SKM-1 (cell line): Measurements from ENCODE around the gene AMN.

Experiments used
- DNase-seq: peaks from one replicate; lab custom pipeline; 2025; ENCODE audit not compliant: unreplicated experiment; lab: John Stamatoyannopoulos, UW

AMN gene

GRCh38 chr14:102898776-102899515, 23.5 kb upstream of the AMN start:
- no peak for DNase-seq

- DNase-seq = no peak
These were observed 23.0 kb upstream of the AMN start for GRCh38 chr14:102899516-102899900.

GRCh38 chr14:102900631-102901571, 21.6 kb upstream of the AMN start:
- no peak for DNase-seq

- DNase-seq = peak; percentile 5
These were observed 20.8 kb upstream of the AMN start for GRCh38 chr14:102901633-102902032.

GRCh38 chr14:102902086-102902485, 20.4 kb upstream of the AMN start:
- no peak for DNase-seq

- DNase-seq = no peak
These were observed 19.8 kb upstream of the AMN start for GRCh38 chr14:102902523-102903247.

- DNase-seq = no peak
These were observed 19.1 kb upstream of the AMN start for GRCh38 chr14:102903248-102903888.

- no peak for DNase-seq
These were observed 18.5 kb upstream of the AMN start for GRCh38 chr14:102903889-102904512.

GRCh38 chr14:102905116-102906108, 17.1 kb upstream of the AMN start:
- DNase-seq = no peak

GRCh38 chr14:102906616-102907302, 15.7 kb upstream of the AMN start:
- no peak for DNase-seq

- DNase-seq = no peak
These were observed 15.1 kb upstream of the AMN start for GRCh38 chr14:102907303-102907844.

- no peak for DNase-seq
These were observed 14.3 kb upstream of the AMN start for GRCh38 chr14:102907980-102908730.

- DNase-seq = no peak
These were observed 13.6 kb upstream of the AMN start for GRCh38 chr14:102908766-102909455.

- no peak for DNase-seq
These were observed 13.0 kb upstream of the AMN start for GRCh38 chr14:102909462-102909861.

- no peak for DNase-seq
These were observed 12.6 kb upstream of the AMN start for GRCh38 chr14:102909911-102910310.

- no peak for DNase-seq
These were observed 12.0 kb upstream of the AMN start for GRCh38 chr14:102910442-102910841.

GRCh38 chr14:102911541-102911951, 10.9 kb upstream of the AMN start:
- DNase-seq = no peak
